ENCODE measurements around the gene NDUFS8. TPM values are rescaled to one million over a fixed set of nuclear protein-coding genes. Genes with fewer than 3 reads are reported as not detected.

NDUFS8 gene
- total RNA-seq, 1 experiment from 2014 or later: 221 TPM

GRCh38 chr11:68035266-68035876, 4.9 kb downstream of the NDUFS8 start:
- DNase-seq (ENCODE audit: low spot score): no peak
- Mint-ChIP-seq H3K9me3 (no peaks in the 10 kb centered on the region), H3K4me3 (no peak overlapping the region), H3K27ac (no peak overlapping the region), H3K4me1 (peaks cover 19% of the 10 kb centered on the region), H3K36me3 (peaks cover 9% of the 10 kb centered on the region), H3K27me3 (ENCODE audit: low read depth) (no peaks in the 10 kb centered on the region)
- POLR2A ChIA-PET: no interaction called here
- CTCF ChIA-PET: interaction anchor here (0.5 to 1.1 kb wide), 2 partner anchors 14 to 147 kb away, joined by 3 to 4 read pairs; no protein-coding TSS in a partner anchor
- no peak for ATAC-seq
- TF ChIP-seq E2F1 (CRISPR knock-in tag; IDR thresholded peaks at IDR 0.05) (no peak), ZNF138 (CRISPR knock-in tag; conservative IDR thresholded peaks at IDR 0.05) (no peak), ZNF425 (CRISPR knock-in tag; conservative IDR thresholded peaks at IDR 0.05) (no peak), ZNF121 (CRISPR knock-in tag; IDR thresholded peaks at IDR 0.05) (no peak), FOXP1 (CRISPR knock-in tag; IDR thresholded peaks at IDR 0.05; ENCODE audit: borderline replicate concordance) (no peak), NR2C2 (CRISPR knock-in tag; IDR thresholded peaks at IDR 0.05) (no peak), ZNF263 (CRISPR knock-in tag; IDR thresholded peaks at IDR 0.05; ENCODE audit: low read depth) (no peak), ERG (CRISPR knock-in tag; IDR thresholded peaks at IDR 0.05) (no peak), ZNF232 (CRISPR knock-in tag; IDR thresholded peaks at IDR 0.05) (no peak), AFF4 (CRISPR knock-in tag; IDR thresholded peaks at IDR 0.05; ENCODE audit: borderline replicate concordance) (no peak), ELF4 (CRISPR knock-in tag; IDR thresholded peaks at IDR 0.05; ENCODE audit: low read depth) (no peak), ZNF532 (CRISPR knock-in tag; IDR thresholded peaks at IDR 0.05; ENCODE audit: borderline replicate concordance) (no peak), ZNF281 (CRISPR knock-in tag; IDR thresholded peaks at IDR 0.05) (no peak), ZSCAN18 (CRISPR knock-in tag; IDR thresholded peaks at IDR 0.05) (no peak), MXD4 (CRISPR knock-in tag; IDR thresholded peaks at IDR 0.05; ENCODE audit: borderline replicate concordance) (no peak), SMAD3 (CRISPR knock-in tag; IDR thresholded peaks at IDR 0.05; ENCODE audit: borderline replicate concordance) (no peak), NFE2L1 (CRISPR knock-in tag; IDR thresholded peaks at IDR 0.05) (no peak), PRRX2 (CRISPR knock-in tag; IDR thresholded peaks at IDR 0.05) (no peak)

Data from WTC11 (cell line).